ENCODE results near the gene GINS3.

DNA sequence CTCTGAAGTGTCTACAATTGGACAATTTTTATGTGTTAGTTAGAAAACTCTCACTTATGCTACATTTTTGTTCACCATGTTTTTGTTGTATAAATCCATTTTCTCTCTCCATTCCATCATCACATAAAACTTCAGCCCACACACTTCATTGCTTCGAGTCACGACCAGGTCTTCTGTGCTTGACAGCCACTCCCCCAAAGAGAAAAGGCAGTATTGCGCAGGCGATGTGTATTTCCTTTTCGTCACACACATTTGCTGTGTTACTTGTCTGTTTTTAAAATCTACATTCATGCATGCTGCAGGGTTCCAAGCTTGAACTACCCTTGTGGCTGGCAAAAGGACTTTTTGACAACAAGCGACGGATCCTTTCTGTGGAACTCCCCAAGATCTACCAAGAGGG, 10.5 kb downstream of the GINS3 start:
- TF ChIP-seq, protein P1, sequence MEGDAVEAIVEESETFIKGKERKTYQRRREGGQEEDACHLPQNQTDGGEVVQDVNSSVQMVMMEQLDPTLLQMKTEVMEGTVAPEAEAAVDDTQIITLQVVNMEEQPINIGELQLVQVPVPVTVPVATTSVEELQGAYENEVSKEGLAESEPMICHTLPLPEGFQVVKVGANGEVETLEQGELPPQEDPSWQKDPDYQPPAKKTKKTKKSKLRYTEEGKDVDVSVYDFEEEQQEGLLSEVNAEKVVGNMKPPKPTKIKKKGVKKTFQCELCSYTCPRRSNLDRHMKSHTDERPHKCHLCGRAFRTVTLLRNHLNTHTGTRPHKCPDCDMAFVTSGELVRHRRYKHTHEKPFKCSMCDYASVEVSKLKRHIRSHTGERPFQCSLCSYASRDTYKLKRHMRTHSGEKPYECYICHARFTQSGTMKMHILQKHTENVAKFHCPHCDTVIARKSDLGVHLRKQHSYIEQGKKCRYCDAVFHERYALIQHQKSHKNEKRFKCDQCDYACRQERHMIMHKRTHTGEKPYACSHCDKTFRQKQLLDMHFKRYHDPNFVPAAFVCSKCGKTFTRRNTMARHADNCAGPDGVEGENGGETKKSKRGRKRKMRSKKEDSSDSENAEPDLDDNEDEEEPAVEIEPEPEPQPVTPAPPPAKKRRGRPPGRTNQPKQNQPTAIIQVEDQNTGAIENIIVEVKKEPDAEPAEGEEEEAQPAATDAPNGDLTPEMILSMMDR (conservative IDR thresholded peaks at IDR 0.05; ENCODE audit: low read depth, low read length): no peak
- no peak for TF ChIP-seq EZH2phosphoT487 (IDR thresholded peaks at IDR 0.05; ENCODE audit: borderline replicate concordance, low read length)
